GM12878 (cell line): ENCODE measurements around the gene USP9X. TPM values are rescaled to one million over a fixed set of nuclear protein-coding genes. Genes with fewer than 3 reads are reported as not detected.

Experiments used
- ATAC-seq: fragments of 200-7000 bp; cut with Tn5 transposase; 3 replicates; pipeline ENCODE4 v1.9.1; 2020; ENCODE audit warnings: mild to moderate bottlenecking, moderate library complexity
- BruUV-seq: library from RNA; stranded (reverse); fragments of 400-500 nt; replicated peaks from 2 replicates; lab custom pipeline; 2021; lab: Mats Ljungman, UMichigan
- CTCF ChIA-PET: fragments of 300-600 bp; sonication (Branson Sonifier 250); formaldehyde crosslinking; extraction: SDS; loops from one replicate; lab custom pipeline; 2021; ENCODE audit warnings: inconsistent platforms; lab: Yijun Ruan, JAX
- POLR2A ChIA-PET: fragments of 350-600 bp; formaldehyde crosslinking; extraction: SDS; loops from one replicate; lab custom pipeline; 2021; ENCODE audit warnings: inconsistent platforms; lab: Charles Lee
- RAD21 ChIA-PET: fragments of 300-600 bp; sonication (Branson Sonifier 250); formaldehyde crosslinking; loops from one replicate; lab custom pipeline; 2023; ENCODE audit warnings: antibody characterized with exemption; ENCODE audit not compliant: unreplicated experiment; lab: Charles Lee
- SMC1A ChIA-PET: fragments of 300-600 bp; sonication (Branson Sonifier 250); formaldehyde crosslinking; loops from one replicate; lab custom pipeline; 2023; ENCODE audit not compliant: unreplicated experiment, uncharacterized antibody; lab: Charles Lee
- DNase-seq: peaks from one replicate; pipeline ENCODE4 v3.0.0-alpha.2; 2011; ENCODE audit warnings: low read depth, low spot score
- FAIRE-seq: peaks from 3 replicates; lab custom pipeline; 2011; peaks lifted over from hg19 to GRCh38; lab: Jason Lieb, UNC
- H2AFZ ChIP-seq: 2 replicates; pipeline ENCODE4 v1.6.0; 2011; ENCODE audit warnings: low read depth, low read length, control low read depth; ENCODE audit not compliant: control insufficient read depth
- H3K27ac ChIP-seq: 2 replicates; pipeline ENCODE4 v1.5.1; 2011; ENCODE audit warnings: control low read depth; ENCODE audit not compliant: control insufficient read depth, insufficient read depth
- H3K27me3 ChIP-seq, 2 experiments: replicated peaks in 1 of 2; 2 replicates each; pipeline versions ENCODE4 v1.6.0 to v1.6.1; 2011; ENCODE audit warnings: low read length in 1 of 2; ENCODE audit not compliant: control insufficient read depth in 2 of 2, insufficient read depth in 2 of 2
- H3K36me3 ChIP-seq, 2 experiments: 2 replicates each; pipeline ENCODE4 v1.5.1; 2011; ENCODE audit warnings: low read length in 1 of 2; ENCODE audit not compliant: control insufficient read depth in 2 of 2, insufficient read depth in 2 of 2
- H3K4me1 ChIP-seq: 2 replicates; pipeline ENCODE4 v1.6.1; 2011; ENCODE audit warnings: mild to moderate bottlenecking, low read length, moderate library complexity, mixed read lengths; ENCODE audit not compliant: control insufficient read depth, insufficient read depth
- H3K4me2 ChIP-seq: 2 replicates; pipeline ENCODE4 v1.6.0; 2011; ENCODE audit warnings: control low read depth; ENCODE audit not compliant: control insufficient read depth, insufficient read depth
- H3K4me3 ChIP-seq: fragments of 200-600 bp; sonication (generic); 2 replicates; pipeline ENCODE4 v1.5.1; 2016
- H3K79me2 ChIP-seq: 2 replicates; pipeline ENCODE4 v1.6.0; 2011; ENCODE audit warnings: low read length; ENCODE audit not compliant: control insufficient read depth, insufficient read depth
- H3K9ac ChIP-seq: 2 replicates; pipeline ENCODE4 v1.8.0; 2011; ENCODE audit warnings: low read length, control low read depth, mixed read lengths; ENCODE audit not compliant: control insufficient read depth, insufficient read depth
- H3K9me3 ChIP-seq: replicated peaks from 3 replicates; pipeline ENCODE4 v1.5.1; 2011; ENCODE audit warnings: mild to moderate bottlenecking, low read length; ENCODE audit not compliant: control insufficient read depth, insufficient read depth
- H4K20me1 ChIP-seq: 2 replicates; pipeline ENCODE4 v1.6.0; 2011; ENCODE audit not compliant: control insufficient read depth, insufficient read depth
- BACH1 ChIP-seq: fragments of 450-650 bp; IDR thresholded peaks from 2 replicates; pipeline ENCODE4 v1.6.1; 2017; ENCODE audit warnings: mild to moderate bottlenecking, borderline replicate concordance
- CBFB ChIP-seq: IDR thresholded peaks from 2 replicates; pipeline ENCODE4 v1.6.1; 2016; ENCODE audit warnings: antibody characterized with exemption, low read depth
- EZH2 ChIP-seq: IDR thresholded peaks from 2 replicates; pipeline ENCODE4 v1.6.1; 2012; ENCODE audit warnings: low read depth, mild to moderate bottlenecking, control low read depth, inconsistent platforms, low read length, borderline replicate concordance; ENCODE audit not compliant: control insufficient read depth
- JUNB ChIP-seq: IDR thresholded peaks from 2 replicates; pipeline ENCODE4 v1.6.1; 2016; ENCODE audit warnings: antibody characterized with exemption, mild to moderate bottlenecking
- MXI1 ChIP-seq: fragments of 150-350 bp; IDR thresholded peaks from 2 replicates; pipeline ENCODE4 v1.6.1; 2011; ENCODE audit warnings: low read depth, mild to moderate bottlenecking, inconsistent platforms, low read length, improper control_type of control experiment
- PML ChIP-seq: IDR thresholded peaks from 2 replicates; pipeline ENCODE4 v1.6.1; 2012; ENCODE audit warnings: low read length, inconsistent platforms
- RFX5 ChIP-seq: IDR thresholded peaks from 2 replicates; pipeline ENCODE4 v1.6.1; 2011; ENCODE audit warnings: low read depth, low read length, improper control_type of control experiment
- SMAD1 ChIP-seq: fragments of 450-650 bp; IDR thresholded peaks from 2 replicates; pipeline ENCODE4 v1.6.1; 2018; ENCODE audit warnings: mild to moderate bottlenecking, low read depth; ENCODE audit not compliant: partially characterized antibody
- SPI1 ChIP-seq: IDR thresholded peaks from 2 replicates; pipeline ENCODE4 v1.6.1; 2011; ENCODE audit warnings: low read depth, mild to moderate bottlenecking, low read length, moderate library complexity, borderline replicate concordance; ENCODE audit not compliant: insufficient read depth
- ZNF207 ChIP-seq: fragments of 450-650 bp; IDR thresholded peaks from 2 replicates; pipeline ENCODE4 v1.6.1; 2014; ENCODE audit warnings: antibody characterized with exemption, mild to moderate bottlenecking, borderline replicate concordance
- in situ Hi-C: fragments of 300-500 bp; cut with MboI; formaldehyde crosslinking; loops from 9 replicates; pipeline ENCODE4 v1.14.3; 2018; ENCODE audit warnings: mixed read lengths
- intact Hi-C: fragments of 100-400 bp; cut with micrococcal nuclease; formaldehyde crosslinking; loops from one replicate; pipeline ENCODE4 v1.14.2; 2022; ENCODE audit not compliant: unreplicated experiment
- polyA plus RNA-seq, 11 experiments: library from polyadenylated mRNA; depleted of rRNA in 4 of 11; unstranded in 6 of 11; stranded (reverse) in 5 of 11; fragments of >200 nt; fragmentation: Nextera tagmentation in 4 of 11; fragmentation: Illumina TruSeq in 1 of 11; extraction: Ambion mirVana in 4 of 11; extraction: Trizol in 1 of 11; gene quantifications; 1 replicate in 1 of 11; 2 replicates in 10 of 11; pipeline versions ENCODE4 v1.2.1 to v1.2.3, GENCODE V29; 2011 to 2016; ENCODE audit warnings: inconsistent platforms in 2 of 11, missing spikeins in 2 of 11, low read depth in 1 of 11
- total RNA-seq, 4 experiments: library from RNA; depleted of rRNA in 3 of 4; stranded (reverse); fragments of >200 nt in 3 of 4; fragmentation: Illumina TruSeq in 1 of 4; extraction: Trizol in 1 of 4; gene quantifications; 2 replicates each; pipeline versions ENCODE4 v1.2.1 to v1.2.3, GENCODE V29; 2013 to 2021
- TF ChIP-seq, protein P1 (sequence below): IDR thresholded peaks from 2 replicates; pipeline ENCODE4 v1.6.1; 2012; ENCODE audit warnings: mild to moderate bottlenecking, low read depth, low read length
- TF ChIP-seq, protein P2 (sequence below): IDR thresholded peaks from 2 replicates; pipeline ENCODE4 v1.6.1; 2011; ENCODE audit warnings: low read depth, mild to moderate bottlenecking, low read length, moderate library complexity, borderline replicate concordance; ENCODE audit errors: extremely low read depth
- TF ChIP-seq, protein P3 (sequence below): fragments of 450-650 bp; formaldehyde crosslinking; IDR thresholded peaks from 2 replicates; pipeline ENCODE4 v1.4.0; 2022; ENCODE audit warnings: mild to moderate bottlenecking, moderate library complexity
- TF ChIP-seq, protein P4 (sequence below): IDR thresholded peaks from 2 replicates; pipeline ENCODE4 v1.6.1; 2012; ENCODE audit warnings: low read depth, low read length, improper control_type of control experiment

The USP9X gene
- total and polyA plus RNA-seq, 10 of the 15 experiments (the other 5 are each of a cell fraction or from before 2014, with no cell fraction given) = 9.3 to 61.6 (median 31.7) TPM

DNA sequence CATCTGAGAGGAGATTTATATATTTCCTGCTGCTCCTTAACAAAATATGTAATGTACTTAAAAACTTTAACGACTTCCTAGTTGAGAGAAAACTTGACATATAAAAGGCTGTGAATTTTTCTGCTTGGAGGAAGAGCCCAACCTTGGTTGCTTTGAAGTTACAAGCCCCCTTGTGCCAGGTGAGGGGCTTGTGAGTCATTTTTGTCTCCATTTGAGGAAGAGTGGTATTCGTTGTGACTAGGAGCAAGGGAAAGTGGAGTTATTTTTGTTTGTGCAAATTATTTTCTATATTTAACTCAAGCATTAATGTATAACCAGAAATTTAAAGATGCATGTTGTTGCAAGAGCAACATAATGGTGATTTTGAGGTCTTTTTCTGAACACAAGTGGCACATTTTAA lies 149.7 kb downstream of the USP9X start (continued):
- TF ChIP-seq, protein P1, sequence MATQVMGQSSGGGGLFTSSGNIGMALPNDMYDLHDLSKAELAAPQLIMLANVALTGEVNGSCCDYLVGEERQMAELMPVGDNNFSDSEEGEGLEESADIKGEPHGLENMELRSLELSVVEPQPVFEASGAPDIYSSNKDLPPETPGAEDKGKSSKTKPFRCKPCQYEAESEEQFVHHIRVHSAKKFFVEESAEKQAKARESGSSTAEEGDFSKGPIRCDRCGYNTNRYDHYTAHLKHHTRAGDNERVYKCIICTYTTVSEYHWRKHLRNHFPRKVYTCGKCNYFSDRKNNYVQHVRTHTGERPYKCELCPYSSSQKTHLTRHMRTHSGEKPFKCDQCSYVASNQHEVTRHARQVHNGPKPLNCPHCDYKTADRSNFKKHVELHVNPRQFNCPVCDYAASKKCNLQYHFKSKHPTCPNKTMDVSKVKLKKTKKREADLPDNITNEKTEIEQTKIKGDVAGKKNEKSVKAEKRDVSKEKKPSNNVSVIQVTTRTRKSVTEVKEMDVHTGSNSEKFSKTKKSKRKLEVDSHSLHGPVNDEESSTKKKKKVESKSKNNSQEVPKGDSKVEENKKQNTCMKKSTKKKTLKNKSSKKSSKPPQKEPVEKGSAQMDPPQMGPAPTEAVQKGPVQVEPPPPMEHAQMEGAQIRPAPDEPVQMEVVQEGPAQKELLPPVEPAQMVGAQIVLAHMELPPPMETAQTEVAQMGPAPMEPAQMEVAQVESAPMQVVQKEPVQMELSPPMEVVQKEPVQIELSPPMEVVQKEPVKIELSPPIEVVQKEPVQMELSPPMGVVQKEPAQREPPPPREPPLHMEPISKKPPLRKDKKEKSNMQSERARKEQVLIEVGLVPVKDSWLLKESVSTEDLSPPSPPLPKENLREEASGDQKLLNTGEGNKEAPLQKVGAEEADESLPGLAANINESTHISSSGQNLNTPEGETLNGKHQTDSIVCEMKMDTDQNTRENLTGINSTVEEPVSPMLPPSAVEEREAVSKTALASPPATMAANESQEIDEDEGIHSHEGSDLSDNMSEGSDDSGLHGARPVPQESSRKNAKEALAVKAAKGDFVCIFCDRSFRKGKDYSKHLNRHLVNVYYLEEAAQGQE = no peak
- no peak for TF ChIP-seq CBFB
- no peak for TF ChIP-seq MXI1
- TF ChIP-seq SPI1 = peak; percentile 47; the same call in 1 of the 2 replicates
- peak; percentile 37; the same call in 1 of the 2 replicates for TF ChIP-seq JUNB
- TF ChIP-seq BACH1 = no peak
- TF ChIP-seq, protein P2, sequence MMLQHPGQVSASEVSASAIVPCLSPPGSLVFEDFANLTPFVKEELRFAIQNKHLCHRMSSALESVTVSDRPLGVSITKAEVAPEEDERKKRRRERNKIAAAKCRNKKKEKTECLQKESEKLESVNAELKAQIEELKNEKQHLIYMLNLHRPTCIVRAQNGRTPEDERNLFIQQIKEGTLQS = no peak

DNA sequence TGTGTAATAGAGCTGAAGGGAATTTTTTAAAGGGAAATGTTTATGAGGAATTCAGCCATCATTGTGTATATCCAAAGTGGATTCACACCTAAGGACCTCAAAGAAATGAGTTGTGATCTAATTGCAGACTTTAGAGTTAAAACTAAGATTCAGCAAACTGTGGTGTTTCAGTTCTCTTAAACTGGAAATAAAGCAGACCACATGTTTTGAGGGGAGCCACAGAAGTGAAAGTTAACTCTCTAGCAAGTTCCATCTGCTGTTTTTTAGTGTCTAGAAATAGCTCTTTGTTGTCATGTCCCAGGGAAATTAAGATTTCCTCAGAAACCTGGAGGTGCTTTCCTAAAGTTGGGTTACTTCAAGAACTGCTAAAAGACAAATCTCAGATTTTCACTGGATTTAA lies 151.4 kb downstream of the USP9X start:
- POLR2A ChIA-PET = interaction anchor here (0.6 to 1.3 kb wide), 2 partner anchors 56 to 62 kb away, joined by 3 to 6 read pairs; no protein-coding TSS in a partner anchor
- Histone ChIP-seq H3K79me2 (no peaks in the 10 kb centered on the region), H3K4me2 (peak overlapping the region; percentile 62; the same call in 1 of the 2 replicates), H3K9ac (no peak overlapping the region), H3K4me3 (no peak overlapping the region), H3K27ac (peak overlapping the region; percentile 35; the same call in 1 of the 2 replicates), H3K27me3 (no peaks in the 10 kb centered on the region), H3K4me1 (peaks cover 19% of the 10 kb centered on the region; the same call in 1 of the 2 replicates), H3K36me3 (peaks cover 0 to 3% of the 10 kb centered on the region in 2 experiments; a peak in 2 of 4 replicates), H2AFZ (no peak overlapping the region), H4K20me1 (no peaks in the 10 kb centered on the region; the same call in 1 of the 2 replicates), H3K9me3 (no peaks in the 10 kb centered on the region)
- in situ Hi-C loops = no loop called here
- DNase-seq = peak; percentile 64
- RAD21 ChIA-PET = interaction anchor here (2.5 to 2.9 kb wide), 2 partner anchors 17 to 57 kb away, joined by 8 to 37 read pairs; no protein-coding TSS in a partner anchor
- peak; percentile 91 for ATAC-seq
- FAIRE-seq = peak; percentile 76
- CTCF ChIA-PET = interaction anchor here (1.3 to 4.7 kb wide), 5 partner anchors 10 to 585 kb away, joined by 5 to 60 read pairs (median 6); no protein-coding TSS in a partner anchor
- no TSS peak for BruUV-seq
- intact Hi-C loops = loop anchor here (5.0 kb wide), 1 partner anchor 54 kb away; no protein-coding TSS in a partner anchor
- SMC1A ChIA-PET = interaction anchor here (0.7 to 3.1 kb wide), 7 partner anchors 11 to 597 kb away, joined by 3 to 50 read pairs (median 8); partner anchors contain the start of gene DDX3X
- TF ChIP-seq PML (no peak), EZH2 (no peak), CBFB (peak; percentile 37; the same call in 1 of the 2 replicates), ZNF207 (no peak), SMAD1 (no peak), RFX5 (no peak)
- TF ChIP-seq, protein P3, sequence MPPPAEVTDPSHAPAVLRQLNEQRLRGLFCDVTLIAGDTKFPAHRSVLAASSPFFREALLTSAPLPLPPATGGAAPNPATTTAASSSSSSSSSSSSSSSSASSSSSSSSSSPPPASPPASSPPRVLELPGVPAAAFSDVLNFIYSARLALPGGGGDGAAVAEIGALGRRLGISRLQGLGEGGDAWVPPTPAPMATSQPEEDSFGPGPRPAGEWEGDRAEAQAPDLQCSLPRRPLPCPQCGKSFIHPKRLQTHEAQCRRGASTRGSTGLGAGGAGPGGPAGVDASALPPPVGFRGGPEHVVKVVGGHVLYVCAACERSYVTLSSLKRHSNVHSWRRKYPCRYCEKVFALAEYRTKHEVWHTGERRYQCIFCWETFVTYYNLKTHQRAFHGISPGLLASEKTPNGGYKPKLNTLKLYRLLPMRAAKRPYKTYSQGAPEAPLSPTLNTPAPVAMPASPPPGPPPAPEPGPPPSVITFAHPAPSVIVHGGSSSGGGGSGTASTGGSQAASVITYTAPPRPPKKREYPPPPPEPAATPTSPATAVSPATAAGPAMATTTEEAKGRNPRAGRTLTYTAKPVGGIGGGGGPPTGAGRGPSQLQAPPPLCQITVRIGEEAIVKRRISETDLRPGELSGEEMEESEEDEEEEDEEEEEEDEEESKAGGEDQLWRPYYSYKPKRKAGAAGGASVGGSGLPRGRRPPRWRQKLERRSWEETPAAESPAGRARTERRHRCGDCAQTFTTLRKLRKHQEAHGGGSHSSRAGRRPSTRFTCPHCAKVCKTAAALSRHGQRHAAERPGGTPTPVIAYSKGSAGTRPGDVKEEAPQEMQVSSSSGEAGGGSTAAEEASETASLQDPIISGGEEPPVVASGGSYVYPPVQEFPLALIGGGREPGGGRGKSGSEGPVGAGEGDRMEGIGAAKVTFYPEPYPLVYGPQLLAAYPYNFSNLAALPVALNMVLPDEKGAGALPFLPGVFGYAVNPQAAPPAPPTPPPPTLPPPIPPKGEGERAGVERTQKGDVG (CRISPR knock-in tag) = no peak
- TF ChIP-seq, protein P4, sequence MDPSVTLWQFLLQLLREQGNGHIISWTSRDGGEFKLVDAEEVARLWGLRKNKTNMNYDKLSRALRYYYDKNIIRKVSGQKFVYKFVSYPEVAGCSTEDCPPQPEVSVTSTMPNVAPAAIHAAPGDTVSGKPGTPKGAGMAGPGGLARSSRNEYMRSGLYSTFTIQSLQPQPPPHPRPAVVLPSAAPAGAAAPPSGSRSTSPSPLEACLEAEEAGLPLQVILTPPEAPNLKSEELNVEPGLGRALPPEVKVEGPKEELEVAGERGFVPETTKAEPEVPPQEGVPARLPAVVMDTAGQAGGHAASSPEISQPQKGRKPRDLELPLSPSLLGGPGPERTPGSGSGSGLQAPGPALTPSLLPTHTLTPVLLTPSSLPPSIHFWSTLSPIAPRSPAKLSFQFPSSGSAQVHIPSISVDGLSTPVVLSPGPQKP = no peak
